Astrocyte of the cerebellum (primary cell): ENCODE measurements around the gene PBX2.
"Not testable (repeated sequence)": the region's sequence is repeated elsewhere in the genome, so short reads cannot be mapped to it uniquely, and the experiment has no call there.

ENCODE experiments used
- DNase-seq: peaks from one replicate; pipeline ENCODE4 v3.0.0-alpha.2; 2011; ENCODE audit warnings: low read depth
- H3K4me3 ChIP-seq: 2 replicates; pipeline ENCODE4 v1.5.1; 2011; ENCODE audit warnings: mild to moderate bottlenecking, low read depth, low read length, moderate library complexity
- CTCF ChIP-seq: IDR thresholded peaks from 2 replicates; pipeline ENCODE4 v1.5.1; 2012; ENCODE audit warnings: low read length, low read depth, moderate library complexity, mild to moderate bottlenecking; ENCODE audit errors: missing control alignments
- in situ Hi-C: cut with HindIII; loops from 2 replicates; pipeline ENCODE4 v1.10.0; 2017; ENCODE audit warnings: low sequenced_read_pairs

PBX2 gene

GRCh38 chr6:32214126-32214525 is 24.1 kb upstream of the PBX2 start:
- no peak overlapping the region for H3K4me3 ChIP-seq
- DNase-seq = no peak
- TF ChIP-seq CTCF = no peak
- in situ Hi-C loops = no loop called here

GRCh38 chr6:32213649-32214048 is 23.6 kb upstream of the PBX2 start:
- in situ Hi-C loops = no loop called here

GRCh38 chr6:32212076-32212760 is 22.2 kb upstream of the PBX2 start:
- no peak for DNase-seq
- H3K4me3 ChIP-seq = no peak overlapping the region
- TF ChIP-seq CTCF = no peak
- in situ Hi-C loops = no loop called here

More at GRCh38 chr6:32213649-32214048, 23.6 kb upstream of the PBX2 start:
- H3K4me3 ChIP-seq = no peak overlapping the region
- no peak for DNase-seq
- TF ChIP-seq CTCF = no peak

- DNase-seq, H3K4me3 ChIP-seq, in situ Hi-C loops: not testable (repeated sequence)
These were observed 21.4 kb upstream of the PBX2 start for GRCh38 chr6:32211432-32211831.

GRCh38 chr6:32210191-32210601 is 20.2 kb upstream of the PBX2 start:
- in situ Hi-C loops = no loop called here
- TF ChIP-seq CTCF = no peak
- H3K4me3 ChIP-seq = no peak overlapping the region
- DNase-seq = no peak

GRCh38 chr6:32208996-32209395 is 19.0 kb upstream of the PBX2 start:
- TF ChIP-seq CTCF = no peak
- DNase-seq = no peak
- in situ Hi-C loops = no loop called here
- no peak overlapping the region for H3K4me3 ChIP-seq

- DNase-seq = no peak
- H3K4me3 ChIP-seq = no peak overlapping the region
- in situ Hi-C loops = no loop called here
- TF ChIP-seq CTCF = no peak
These were observed 14.3 kb upstream of the PBX2 start for GRCh38 chr6:32204268-32204715.
